KOPT-K1 (cell line): ENCODE data around the gene PLEKHG5.

Source experiments
- H3K27ac ChIP-seq: fragments of 200-600 bp; sonication (generic); 2 replicates; pipeline ENCODE4 v1.5.1; 2016; ENCODE audit warnings: antibody characterized with exemption, mild to moderate bottlenecking, low read depth, low read length; ENCODE audit not compliant: poor library complexity, severe bottlenecking
- H3K36me3 ChIP-seq: fragments of 200-600 bp; sonication (generic); 2 replicates; pipeline ENCODE4 v1.5.1; 2017; ENCODE audit warnings: antibody characterized with exemption, mild to moderate bottlenecking, low read length, moderate library complexity; ENCODE audit not compliant: insufficient read depth
- H3K9me3 ChIP-seq: fragments of 200-600 bp; sonication (generic); 2 replicates; pipeline ENCODE4 v1.5.1; 2017; ENCODE audit warnings: antibody characterized with exemption, low read length, mild to moderate bottlenecking; ENCODE audit not compliant: insufficient read depth, poor library complexity, severe bottlenecking

Gene PLEKHG5

DNA sequence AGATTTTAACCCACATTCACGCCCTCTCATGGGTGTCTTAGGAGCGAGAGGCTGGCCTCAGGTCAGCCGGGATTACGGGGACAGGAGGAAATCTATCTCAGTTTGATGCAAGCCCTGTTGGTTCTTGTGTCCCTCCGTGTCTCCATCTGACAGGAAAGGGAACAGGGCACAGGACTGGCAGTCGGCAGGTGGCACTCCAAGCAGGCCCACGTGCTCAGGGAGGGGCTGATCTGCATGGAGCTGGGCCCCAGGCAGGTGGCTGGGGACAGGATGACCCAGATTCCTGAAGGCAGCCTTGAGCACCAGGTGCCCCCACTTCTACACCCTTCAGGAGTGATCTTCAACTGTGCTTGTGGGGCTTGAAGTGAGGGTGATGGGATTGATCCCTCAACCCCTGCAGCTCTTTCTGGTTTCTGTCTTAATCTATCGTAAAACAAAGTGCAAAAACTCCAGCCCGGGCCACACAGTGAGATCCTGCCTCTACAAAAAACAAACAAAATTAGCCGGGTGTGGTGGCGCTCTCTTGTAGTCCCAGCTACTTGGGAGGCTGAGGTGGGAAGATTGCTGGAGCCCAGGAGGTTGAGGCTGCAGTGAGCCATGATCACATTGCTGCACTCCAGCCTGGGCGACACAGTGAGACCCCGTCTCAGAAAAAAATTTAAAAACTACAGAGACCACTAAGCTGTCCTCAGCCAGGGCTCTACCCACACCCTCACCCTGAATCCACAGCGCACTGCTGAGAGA, 8.3 kb downstream of the PLEKHG5 start:
- no peak overlapping the region for H3K27ac ChIP-seq
- H3K36me3 ChIP-seq = no peaks in the 10 kb centered on the region
- H3K9me3 ChIP-seq = no peaks in the 10 kb centered on the region

DNA sequence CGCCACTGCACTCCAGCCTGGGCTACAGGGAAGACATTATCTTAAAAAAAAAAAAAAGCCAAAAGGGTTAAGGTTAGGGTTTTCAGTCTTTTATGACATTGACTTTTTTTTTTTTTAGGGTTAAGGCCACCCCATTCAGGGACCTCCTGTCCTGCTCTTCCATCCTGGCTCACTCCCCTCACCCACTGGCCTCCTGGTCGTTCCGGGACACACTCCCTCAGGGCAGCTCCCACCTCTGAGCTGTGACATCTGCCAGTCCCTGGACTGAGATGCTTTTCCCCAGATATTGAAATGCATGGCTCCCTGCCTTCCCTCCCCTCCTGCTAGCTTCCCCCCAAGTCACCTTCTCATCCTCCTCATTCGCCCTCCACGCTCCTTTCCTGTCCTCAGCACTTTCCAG, 9.6 kb downstream of the PLEKHG5 start:
- Histone ChIP-seq H3K27ac (no peak overlapping the region), H3K9me3 (no peaks in the 10 kb centered on the region), H3K36me3 (no peaks in the 10 kb centered on the region)

- Histone ChIP-seq H3K27ac (no peak overlapping the region), H3K9me3 (no peaks in the 10 kb centered on the region), H3K36me3 (no peaks in the 10 kb centered on the region)
Observed at GRCh38 chr1:6477039-6477820, 14.2 kb downstream of the PLEKHG5 start.

- Histone ChIP-seq H3K9me3 (no peaks in the 10 kb centered on the region), H3K36me3 (no peaks in the 10 kb centered on the region), H3K27ac (no peak overlapping the region)
Observed at GRCh38 chr1:6476483-6476882, 15.0 kb downstream of the PLEKHG5 start.

DNA sequence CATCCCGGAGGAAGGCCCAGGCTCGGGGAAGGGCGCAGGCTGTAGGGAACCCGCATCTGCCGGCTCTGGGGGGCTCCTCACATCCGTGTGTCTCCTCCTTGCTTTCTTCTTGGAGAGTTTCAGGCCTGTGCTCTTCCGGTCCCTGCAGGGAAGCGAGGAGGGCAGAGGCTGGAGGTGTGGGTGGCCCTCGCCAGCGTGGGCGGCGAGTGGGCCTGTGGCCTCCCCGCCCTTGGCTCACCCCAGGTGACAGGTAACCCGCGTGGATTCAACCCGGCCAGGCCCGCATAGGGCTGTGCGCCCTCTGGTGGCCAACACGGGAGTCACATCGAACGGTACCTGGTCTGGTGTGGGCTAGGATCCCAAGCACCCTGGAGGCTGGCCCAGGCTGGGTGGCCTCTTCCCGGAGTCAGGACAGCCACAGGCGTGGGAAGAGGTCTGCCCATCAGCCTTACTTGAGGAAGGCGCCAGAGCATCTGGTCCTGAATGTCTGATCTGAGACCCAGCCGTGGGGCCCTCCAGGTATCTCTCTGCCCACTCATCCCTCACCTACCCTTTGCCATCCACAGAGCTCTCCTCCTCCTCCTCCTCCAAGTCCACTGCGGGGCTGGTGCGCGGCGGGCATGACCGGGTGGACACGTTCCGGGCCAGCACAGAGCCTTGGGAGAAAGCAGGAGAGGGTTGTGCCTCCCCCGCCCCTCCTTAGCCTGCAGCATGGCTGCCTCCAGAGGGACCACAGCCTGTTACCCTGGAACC, 15.9 kb downstream of the PLEKHG5 start:
- no peaks in the 10 kb centered on the region for H3K36me3 ChIP-seq
- no peak overlapping the region for H3K27ac ChIP-seq
- H3K9me3 ChIP-seq = no peaks in the 10 kb centered on the region

DNA sequence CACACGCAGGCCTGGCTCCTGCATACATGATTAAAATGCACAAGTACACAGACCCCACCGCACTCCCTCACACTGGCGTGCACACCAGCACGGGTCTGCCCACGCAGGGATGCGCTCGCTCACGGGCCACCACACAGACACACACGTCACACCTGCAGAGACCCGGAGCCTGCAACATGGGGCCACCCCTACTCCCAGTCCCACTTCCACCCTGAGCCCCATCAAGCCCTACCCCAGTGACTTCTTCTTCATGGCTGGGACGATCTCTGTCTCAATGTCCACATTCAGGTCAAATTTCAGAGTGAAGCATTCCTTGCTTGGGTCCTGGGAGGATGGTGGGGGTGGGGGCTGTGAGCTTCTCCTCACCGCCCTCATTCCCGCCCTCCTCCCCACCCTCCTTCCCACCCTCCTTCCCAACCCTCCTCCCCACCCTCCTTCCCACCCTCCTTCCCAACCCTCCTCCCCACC, 16.6 kb downstream of the PLEKHG5 start:
- Histone ChIP-seq H3K36me3 (no peaks in the 10 kb centered on the region), H3K9me3 (no peaks in the 10 kb centered on the region), H3K27ac (no peak overlapping the region)

DNA sequence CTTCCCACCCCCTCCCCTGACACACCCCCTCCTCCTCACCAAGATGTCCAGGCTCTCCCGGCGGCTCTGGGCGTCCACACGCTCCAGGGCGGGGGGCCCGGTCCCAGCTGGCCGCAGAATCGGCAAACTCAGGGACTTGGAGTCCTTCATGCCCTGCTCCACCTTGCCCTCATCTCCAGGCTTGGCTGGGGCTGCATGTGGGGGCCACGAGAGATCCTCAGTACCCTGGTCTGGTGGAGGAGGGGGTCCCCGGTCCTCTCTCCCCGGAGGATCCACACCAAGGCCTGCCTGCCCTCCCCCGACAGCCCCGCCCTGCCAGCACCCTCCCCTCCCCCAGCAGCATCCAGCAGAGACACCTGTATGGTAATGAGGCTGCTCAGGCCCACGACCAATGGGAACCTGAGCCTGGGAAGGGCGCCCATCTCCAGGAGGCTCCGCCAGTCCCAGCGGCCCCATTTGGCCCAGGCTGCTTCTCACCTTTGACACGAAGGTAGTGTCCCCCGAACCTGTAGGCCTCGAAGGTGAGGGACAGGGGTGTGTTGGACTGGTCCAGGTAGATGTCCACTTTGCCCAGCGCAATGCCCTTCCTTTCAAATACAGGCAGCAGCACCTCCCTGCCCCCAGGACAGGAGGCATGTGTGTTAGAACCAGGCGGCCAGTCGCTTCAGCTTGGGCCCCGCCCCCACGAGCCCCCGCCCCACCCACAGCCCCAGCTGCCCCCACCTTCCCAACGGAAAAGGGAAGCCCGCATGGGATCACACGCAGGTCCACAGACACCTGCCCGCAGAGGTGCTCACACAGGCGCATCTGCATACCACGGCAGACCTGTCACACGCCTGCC, 17.3 kb downstream of the PLEKHG5 start:
- Histone ChIP-seq H3K27ac (no peak overlapping the region), H3K9me3 (no peaks in the 10 kb centered on the region), H3K36me3 (no peaks in the 10 kb centered on the region)

DNA sequence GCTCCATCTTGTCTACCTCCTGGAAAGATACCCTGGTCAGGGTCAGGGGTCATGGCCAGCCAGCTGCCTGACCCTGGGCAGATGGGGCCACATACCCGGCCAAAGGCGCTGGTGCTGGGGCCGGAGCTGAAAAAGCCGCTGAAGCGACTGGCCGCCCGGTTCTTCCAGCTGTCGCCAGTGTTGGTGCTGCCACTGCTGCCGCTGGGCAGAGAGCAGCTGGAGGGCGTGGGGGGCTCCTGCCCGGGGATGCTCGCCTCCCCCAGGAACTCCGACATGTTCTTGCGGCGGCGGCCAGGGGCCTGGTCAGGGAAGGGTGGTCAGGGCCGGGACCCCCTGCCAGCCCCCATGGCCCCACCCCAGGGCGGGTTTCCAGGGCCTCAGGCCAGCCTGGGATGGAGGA, 18.3 kb downstream of the PLEKHG5 start:
- Histone ChIP-seq H3K27ac (no peak overlapping the region), H3K9me3 (no peaks in the 10 kb centered on the region)

GRCh38 chr1:6472391-6472790, 19.1 kb downstream of the PLEKHG5 start:
- Histone ChIP-seq H3K27ac (no peak overlapping the region), H3K36me3 (no peaks in the 10 kb centered on the region), H3K9me3 (no peaks in the 10 kb centered on the region)

More for the DNA sequence above, 18.3 kb downstream of the PLEKHG5 start:
- H3K36me3 ChIP-seq = no peaks in the 10 kb centered on the region

- Histone ChIP-seq H3K9me3 (no peaks in the 10 kb centered on the region), H3K36me3 (no peaks in the 10 kb centered on the region), H3K27ac (no peak overlapping the region)
Observed at GRCh38 chr1:6471970-6472368, 19.5 kb downstream of the PLEKHG5 start.

- H3K27ac ChIP-seq = no peak overlapping the region
- H3K9me3 ChIP-seq = no peaks in the 10 kb centered on the region
- H3K36me3 ChIP-seq = no peaks in the 10 kb centered on the region
Observed at GRCh38 chr1:6471086-6471969, 20.1 kb downstream of the PLEKHG5 start.

GRCh38 chr1:6470132-6471085, 21.1 kb downstream of the PLEKHG5 start:
- no peaks in the 10 kb centered on the region for H3K9me3 ChIP-seq
- H3K27ac ChIP-seq = no peak overlapping the region
- no peaks in the 10 kb centered on the region for H3K36me3 ChIP-seq
